ENCODE results near the gene FLYWCH2.

The FLYWCH2 gene

GRCh38 chr16:2882650-2883457 is at the start of gene FLYWCH2:
TSS of gene FLYWCH2 (plus strand) at chr16:2883215. CDS start at chr16:2896450, 13,235 bp downstream.
- peak; percentile 1 for TF ChIP-seq CTCF (IDR thresholded peaks at IDR 0.05; ENCODE audit: control insufficient read depth, insufficient read depth, low read depth, low read length, missing control alignments)
- DNase-seq (ENCODE audit: low read depth) = peak; percentile 97
- peak within 1 kb of the TSS; percentile 95 for H3K4me3 ChIP-seq (ENCODE audit: control insufficient read depth, low read depth, low read length)

- no peak for DNase-seq (ENCODE audit: low read depth)
- no peak for TF ChIP-seq CTCF (IDR thresholded peaks at IDR 0.05; ENCODE audit: control insufficient read depth, insufficient read depth, low read depth, low read length, missing control alignments)
- no peak overlapping the region for H3K4me3 ChIP-seq (ENCODE audit: control insufficient read depth, low read depth, low read length)
Measured at GRCh38 chr16:2833776-2834175, 49.2 kb upstream of the FLYWCH2 start.

- TF ChIP-seq CTCF (IDR thresholded peaks at IDR 0.05; ENCODE audit: control insufficient read depth, insufficient read depth, low read depth, low read length, missing control alignments) = no peak
- DNase-seq (ENCODE audit: low read depth) = no peak
- H3K4me3 ChIP-seq (ENCODE audit: control insufficient read depth, low read depth, low read length) = no peak overlapping the region
Measured at GRCh38 chr16:2834968-2835367, 48.0 kb upstream of the FLYWCH2 start.

GRCh38 chr16:2835638-2836493 is 47.1 kb upstream of the FLYWCH2 start:
- no peak overlapping the region for H3K4me3 ChIP-seq (ENCODE audit: control insufficient read depth, low read depth, low read length)
- peak; percentile 96 for DNase-seq (ENCODE audit: low read depth)

GRCh38 chr16:2836646-2837508 is 46.1 kb upstream of the FLYWCH2 start:
- no peak for TF ChIP-seq CTCF (IDR thresholded peaks at IDR 0.05; ENCODE audit: control insufficient read depth, insufficient read depth, low read depth, low read length, missing control alignments)
- no peak overlapping the region for H3K4me3 ChIP-seq (ENCODE audit: control insufficient read depth, low read depth, low read length)
- DNase-seq (ENCODE audit: low read depth) = no peak

More at GRCh38 chr16:2835638-2836493, 47.1 kb upstream of the FLYWCH2 start:
- no peak for TF ChIP-seq CTCF (IDR thresholded peaks at IDR 0.05; ENCODE audit: control insufficient read depth, insufficient read depth, low read depth, low read length, missing control alignments)

- DNase-seq (ENCODE audit: low read depth) = peak; percentile 38
- no peak overlapping the region for H3K4me3 ChIP-seq (ENCODE audit: control insufficient read depth, low read depth, low read length)
- TF ChIP-seq CTCF (IDR thresholded peaks at IDR 0.05; ENCODE audit: control insufficient read depth, insufficient read depth, low read depth, low read length, missing control alignments) = peak; percentile 98
Measured at GRCh38 chr16:2838928-2839327, 44.1 kb upstream of the FLYWCH2 start.

All from AG09309 (cell line).